GOT3 (cell line): ENCODE measurements around the gene SLIT3.

Experiments
- DNase-seq: peaks from one replicate; lab custom pipeline; 2025; ENCODE audit warnings: mixed read lengths; lab: John Stamatoyannopoulos, UW

The SLIT3 gene

GRCh38 chr5:169265888-169266287 lies 35.1 kb downstream of the SLIT3 start:
- no peak for DNase-seq

- DNase-seq: no peak
Observed at GRCh38 chr5:169263591-169263990, 37.3 kb downstream of the SLIT3 start.

DNA sequence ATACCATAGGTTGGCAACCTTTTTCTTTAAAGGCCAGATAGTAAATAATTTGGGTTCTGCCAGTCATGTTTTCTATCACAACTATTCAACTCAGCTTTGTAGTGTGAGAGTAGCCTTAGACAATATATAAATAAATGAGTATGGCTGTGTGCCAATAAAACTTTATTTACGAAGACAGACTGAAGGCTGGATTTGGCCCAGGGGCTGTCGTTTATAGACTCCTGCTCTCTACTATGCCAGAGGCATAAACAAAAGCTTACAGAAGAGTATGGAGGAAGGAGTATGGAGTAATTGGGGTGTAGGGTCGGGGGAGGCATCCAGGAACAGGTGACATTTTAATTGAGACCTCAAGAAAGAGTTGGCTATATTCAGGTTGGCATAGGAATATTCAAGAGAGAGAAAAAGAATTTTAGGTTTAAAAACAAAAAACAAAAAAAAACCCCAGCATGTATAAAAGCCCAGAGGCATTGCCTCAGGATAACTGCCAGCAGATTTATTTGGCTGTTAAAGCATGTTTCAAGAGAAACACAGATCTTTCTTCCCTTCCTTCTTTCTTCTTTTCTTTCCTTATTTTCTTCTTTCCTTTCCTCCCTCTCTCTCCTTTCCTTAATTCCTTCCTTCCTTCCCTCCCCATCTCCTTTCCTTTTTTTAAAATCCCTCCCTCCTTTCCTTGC lies 39.9 kb downstream of the SLIT3 start:
- no peak for DNase-seq

- DNase-seq: no peak
Observed at GRCh38 chr5:169258372-169259000, 42.5 kb downstream of the SLIT3 start.

DNA sequence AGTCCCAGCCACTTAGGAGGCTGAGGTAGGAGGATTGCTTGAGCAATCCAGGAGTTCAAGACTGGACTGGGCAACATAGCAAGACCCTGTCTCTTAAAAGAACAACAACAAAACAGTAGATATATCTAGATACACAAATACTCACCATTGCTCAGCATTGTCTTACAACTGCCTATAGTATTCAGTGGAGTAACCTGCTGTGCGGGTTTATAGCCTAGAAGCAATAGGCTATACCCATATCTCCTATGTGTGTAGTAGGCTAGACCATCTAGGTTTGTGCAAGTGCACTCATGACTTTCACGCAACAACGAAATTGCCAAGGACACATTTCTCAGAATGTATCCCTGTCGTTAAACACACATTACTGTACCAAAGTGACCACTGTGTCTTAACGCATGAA lies 44.7 kb downstream of the SLIT3 start:
- DNase-seq: no peak

GRCh38 chr5:169253071-169253470 lies 47.9 kb downstream of the SLIT3 start:
- no peak for DNase-seq

- no peak for DNase-seq
Observed at GRCh38 chr5:169251333-169252084, 49.4 kb downstream of the SLIT3 start.

GRCh38 chr5:169250887-169251286 lies 50.1 kb downstream of the SLIT3 start:
- DNase-seq: no peak

- no peak for DNase-seq
Observed at GRCh38 chr5:169248996-169249395, 51.9 kb downstream of the SLIT3 start.

- DNase-seq: no peak
Observed at GRCh38 chr5:169248550-169248949, 52.4 kb downstream of the SLIT3 start.

GRCh38 chr5:169244812-169245211 lies 56.1 kb downstream of the SLIT3 start:
- no peak for DNase-seq

DNA sequence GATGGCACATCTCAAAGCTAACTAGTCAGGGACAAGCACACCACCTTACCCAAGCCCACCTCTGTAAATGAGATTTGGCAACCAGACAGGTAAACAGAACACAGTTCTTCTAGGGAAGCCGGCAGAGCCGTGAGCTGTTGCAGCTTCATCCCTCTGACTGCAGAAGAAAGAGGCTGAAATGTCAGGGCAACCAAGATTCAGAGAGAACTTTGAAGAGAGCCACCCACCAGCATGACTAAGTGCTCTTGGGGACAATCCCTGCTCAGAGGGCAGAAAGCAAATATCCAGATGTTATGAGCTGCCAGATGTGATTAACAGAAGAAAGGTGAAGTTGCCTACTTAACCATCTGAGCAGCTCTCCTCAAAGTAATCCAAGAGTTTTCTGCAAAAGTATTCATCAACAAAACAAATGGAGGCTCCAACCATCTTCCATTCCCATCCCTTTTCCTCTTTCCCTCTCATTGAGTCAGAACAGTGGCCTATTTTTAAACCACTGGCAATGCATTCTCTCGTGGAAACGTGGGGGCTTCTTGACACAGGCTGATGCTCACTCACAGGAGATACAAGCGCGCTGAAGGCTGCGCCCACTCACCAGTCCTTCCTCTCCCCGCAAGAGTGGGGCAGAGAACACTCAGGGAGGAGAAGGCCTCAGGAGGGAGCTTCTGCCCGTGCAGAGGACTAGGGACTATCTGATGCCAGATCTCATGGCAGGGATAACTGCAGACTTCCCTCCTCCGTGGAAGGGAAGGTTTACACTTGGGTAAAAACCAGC lies 57.1 kb downstream of the SLIT3 start:
- DNase-seq: no peak

GRCh38 chr5:169242849-169243186 lies 58.1 kb downstream of the SLIT3 start:
- DNase-seq: no peak

DNA sequence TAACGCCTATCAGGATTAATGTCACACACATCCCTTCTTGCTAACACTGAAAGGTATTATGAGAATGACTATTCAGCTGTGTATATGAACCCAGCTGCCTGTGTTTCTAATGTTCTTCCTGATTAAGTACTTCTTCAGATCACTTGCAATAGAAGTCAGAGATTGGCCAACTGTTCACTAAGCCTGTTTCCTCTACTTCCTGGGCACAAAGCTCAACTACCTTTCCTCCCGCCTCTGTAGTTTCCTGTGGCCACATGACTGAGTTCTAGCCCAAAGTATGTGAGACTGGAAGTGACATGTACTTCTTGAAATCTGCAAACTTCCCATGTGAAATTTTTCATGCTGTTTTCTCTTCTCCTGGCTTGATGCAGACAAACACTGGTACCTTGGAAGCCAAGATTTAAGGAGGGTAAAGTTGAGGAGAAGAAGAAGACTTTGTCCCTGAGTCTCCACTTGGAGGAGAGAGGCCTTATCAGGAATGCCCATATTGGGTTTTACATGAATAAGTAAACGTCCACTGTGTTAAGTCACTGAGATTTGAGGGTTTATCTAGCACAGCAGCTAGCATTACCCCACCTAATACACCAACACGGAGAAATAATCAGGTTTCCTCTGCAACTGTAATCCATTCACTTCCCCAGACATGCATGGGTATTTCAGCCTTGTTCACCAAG lies 58.6 kb downstream of the SLIT3 start:
- no peak for DNase-seq

- no peak for DNase-seq
Observed at GRCh38 chr5:169229342-169229892, 71.5 kb downstream of the SLIT3 start.

- no peak for DNase-seq
Observed at GRCh38 chr5:169226895-169227294, 74.0 kb downstream of the SLIT3 start.

DNA sequence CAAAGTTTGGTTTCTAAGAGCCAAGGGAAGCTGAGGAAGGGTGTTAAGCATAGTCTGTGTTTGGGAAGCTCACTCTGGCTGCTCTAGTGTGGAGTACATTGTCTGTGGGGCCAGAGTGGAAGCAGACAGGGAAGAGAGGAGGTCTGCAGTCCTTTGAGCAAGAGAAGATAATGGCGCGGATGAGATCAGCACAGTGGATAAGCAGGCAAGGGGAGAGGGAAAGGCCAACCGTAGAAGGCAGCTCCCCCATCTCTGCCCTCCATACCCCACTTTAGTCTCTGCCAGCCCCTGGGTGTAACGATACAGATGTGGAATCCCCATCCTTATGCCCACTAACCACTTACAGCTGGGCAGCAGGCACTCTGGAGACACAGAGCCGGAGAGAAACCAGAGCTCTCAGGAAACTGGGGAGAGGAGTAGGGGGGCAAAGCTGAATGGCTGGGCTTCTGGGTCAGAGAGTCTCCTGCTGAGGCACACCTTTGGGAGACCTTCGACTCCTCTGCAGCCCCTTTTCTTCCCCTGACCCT lies 75.0 kb downstream of the SLIT3 start:
- no peak for DNase-seq

- DNase-seq: no peak
Observed at GRCh38 chr5:169223595-169223953, 77.4 kb downstream of the SLIT3 start.

DNA sequence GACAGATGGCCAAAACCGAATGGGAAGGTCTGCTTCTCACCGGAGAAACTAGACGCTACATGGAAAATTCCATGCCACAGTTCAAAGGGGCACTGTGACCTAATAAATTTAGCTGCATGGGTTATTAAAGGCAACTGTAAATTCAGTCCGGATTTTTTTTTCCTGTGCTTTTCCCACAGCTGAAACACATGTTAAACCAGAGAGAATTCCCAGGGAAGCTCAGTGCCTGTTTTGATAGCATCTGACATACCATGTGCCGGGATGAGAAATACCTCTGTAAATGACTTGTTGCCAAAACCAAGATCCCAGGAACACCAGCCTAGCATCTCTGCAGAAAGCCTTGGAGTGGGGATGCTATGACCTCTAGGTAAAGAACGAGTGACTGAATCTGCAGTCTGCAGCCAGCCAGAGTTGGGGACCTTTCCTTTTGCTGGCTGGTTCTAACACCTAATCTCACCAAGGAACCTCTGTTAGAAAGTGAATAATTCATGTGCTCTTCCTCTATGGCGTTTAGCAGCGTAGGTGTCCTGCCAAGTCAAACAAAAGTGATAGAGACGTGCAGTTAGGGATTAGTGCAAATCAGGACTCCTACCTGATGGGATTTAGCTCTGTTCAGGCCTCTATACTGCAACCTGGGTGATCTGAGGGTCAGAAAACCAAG lies 77.9 kb downstream of the SLIT3 start:
- DNase-seq: no peak

DNA sequence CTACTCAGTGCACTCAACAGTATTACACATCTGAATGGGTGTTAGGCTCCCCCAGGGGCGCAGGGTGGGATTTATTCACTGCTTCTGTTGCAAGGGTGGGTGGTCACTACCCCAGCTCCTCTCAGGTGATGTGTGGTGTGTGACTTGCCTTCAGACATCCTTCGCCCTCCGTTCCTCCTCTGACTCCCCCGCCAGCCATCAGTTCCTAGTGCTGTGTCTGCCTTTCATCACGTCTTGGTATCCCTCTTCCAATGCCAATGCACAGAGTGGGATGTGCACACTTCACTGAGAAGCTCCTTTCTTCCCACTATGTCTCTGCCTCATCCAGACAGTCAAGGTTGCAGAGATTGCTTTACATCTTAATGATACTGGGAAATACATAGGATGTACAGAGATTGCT lies 79.4 kb downstream of the SLIT3 start:
- no peak for DNase-seq

- DNase-seq: no peak
Observed at GRCh38 chr5:169219961-169220360, 81.0 kb downstream of the SLIT3 start.
